ENCODE data around the gene PLAAT2.

Gene PLAAT2

DNA sequence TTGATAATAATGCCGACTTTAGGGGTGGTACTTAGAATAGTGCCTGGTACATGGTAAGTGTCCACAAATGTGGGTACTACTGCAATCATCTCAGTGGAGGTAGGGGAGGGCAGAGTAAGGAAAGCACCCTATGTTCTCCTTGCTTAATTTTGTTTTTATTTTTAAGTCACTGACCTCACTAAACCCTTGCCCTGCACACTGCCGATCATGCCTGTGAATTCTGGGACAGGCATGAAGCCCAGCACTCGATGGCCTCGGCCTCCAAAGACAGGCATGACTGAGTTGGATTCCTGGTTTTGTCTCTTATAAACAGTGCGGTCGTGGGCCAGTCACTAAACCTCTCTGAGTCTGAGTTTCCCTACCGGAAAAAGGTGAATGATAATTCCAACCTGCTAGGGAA, 50.4 kb downstream of the PLAAT2 start:
- no peak for DNase-seq

DNA sequence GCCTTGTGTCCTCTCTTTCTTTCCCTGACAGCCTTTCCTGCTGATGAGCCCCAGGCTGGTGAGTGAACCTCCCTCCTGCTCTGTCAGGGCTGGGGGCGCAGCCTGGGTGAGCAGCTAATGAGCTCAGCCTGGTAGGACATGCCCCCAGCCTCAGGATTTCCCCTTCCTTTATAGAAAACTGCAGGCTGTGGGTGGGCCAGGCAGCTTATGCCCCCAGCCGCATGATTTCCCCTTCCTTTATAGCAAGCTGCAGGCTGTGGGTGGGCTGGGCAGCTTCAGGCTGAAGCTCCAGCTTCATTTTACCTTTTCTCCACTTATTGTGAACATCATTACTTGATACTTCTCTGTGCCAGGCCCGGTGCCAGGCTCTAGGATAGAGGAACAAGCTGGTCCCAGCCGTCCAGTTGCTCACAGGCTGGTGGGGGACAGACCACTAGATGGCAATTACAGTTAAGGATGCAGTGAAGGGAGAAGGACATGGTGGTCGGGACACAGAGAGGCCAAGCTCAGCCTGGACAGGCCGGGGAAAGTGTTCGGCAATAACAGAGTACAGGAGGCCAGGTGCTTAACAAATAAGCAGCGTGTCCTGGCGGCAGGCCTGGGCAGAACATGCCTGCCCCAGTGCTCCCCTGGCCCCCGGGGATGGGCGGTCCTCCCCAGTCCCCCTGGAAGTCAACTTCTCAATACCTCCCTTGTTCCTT, 52.0 kb downstream of the PLAAT2 start:
- DNase-seq = no peak

DNA sequence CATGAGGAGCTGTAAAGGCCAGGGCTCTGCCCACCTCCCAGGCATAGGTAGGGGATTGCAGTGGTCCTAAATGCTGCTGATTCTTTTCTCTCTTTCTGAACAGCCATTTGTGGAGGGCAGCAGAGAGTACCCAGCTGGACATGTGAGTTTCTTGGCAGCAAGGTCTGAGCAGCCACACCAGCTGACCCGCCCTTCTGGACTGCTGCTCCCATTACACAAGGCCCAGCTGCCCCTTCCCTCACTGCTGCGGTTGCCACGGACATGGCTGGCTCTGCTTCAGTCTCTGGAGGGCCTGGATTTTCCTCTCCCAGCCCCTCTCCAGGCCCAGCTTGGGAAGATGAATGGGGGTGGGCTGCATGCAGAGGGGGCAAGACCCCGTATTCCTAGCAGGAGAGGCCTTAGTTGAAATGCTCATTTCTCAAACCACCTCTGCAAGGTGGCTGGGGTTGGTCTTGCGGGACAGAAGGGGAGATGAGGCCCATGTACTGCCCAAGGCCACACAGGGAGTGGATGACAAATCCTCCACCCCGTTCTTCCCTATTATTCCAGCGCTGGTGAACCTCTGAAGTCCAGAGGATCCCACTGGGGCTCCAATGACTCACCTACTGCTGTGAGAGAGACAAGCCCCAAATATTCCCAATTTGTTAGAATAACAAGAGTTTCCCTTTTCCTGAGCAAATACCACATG, 52.7 kb downstream of the PLAAT2 start:
- DNase-seq = peak; percentile 88

DNA sequence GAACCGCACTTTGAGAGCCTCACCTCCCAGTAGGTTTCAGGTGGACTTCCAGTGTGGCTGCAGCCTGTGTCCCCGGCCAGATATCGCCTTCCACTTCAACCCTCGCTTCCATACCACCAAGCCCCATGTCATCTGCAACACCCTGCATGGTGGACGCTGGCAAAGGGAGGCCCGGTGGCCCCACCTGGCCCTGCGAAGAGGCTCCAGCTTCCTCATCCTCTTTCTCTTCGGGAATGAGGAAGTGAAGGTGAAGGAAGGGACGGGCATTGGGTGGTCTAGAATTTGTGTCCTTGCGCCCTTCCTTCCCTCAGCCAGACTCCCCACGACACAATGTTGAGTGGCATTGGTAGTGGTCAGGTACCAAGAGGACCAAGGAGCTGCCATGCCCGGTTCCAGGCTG, 54.4 kb downstream of the PLAAT2 start:
- no peak for DNase-seq

DNA sequence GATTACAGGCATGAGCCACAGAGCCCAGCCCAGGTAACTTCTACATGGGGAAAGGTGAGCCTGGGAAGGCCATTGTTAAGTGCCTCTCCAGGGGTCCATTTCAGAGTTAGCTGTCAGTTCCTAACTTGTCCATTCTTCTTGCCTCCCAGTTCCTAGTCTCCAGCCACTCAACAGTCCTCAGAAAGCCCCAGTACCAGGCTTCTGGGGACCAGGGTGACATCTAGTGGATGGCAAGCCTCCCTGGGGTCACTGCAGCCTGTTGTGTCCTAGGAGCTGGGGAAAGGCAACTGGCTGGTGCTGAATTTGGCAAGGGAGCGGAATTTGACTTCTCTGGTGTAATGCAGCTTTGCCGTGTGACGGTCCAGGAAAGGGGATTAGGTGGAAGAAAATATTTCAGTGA, 55.2 kb downstream of the PLAAT2 start:
- DNase-seq = peak; percentile 36

DNA sequence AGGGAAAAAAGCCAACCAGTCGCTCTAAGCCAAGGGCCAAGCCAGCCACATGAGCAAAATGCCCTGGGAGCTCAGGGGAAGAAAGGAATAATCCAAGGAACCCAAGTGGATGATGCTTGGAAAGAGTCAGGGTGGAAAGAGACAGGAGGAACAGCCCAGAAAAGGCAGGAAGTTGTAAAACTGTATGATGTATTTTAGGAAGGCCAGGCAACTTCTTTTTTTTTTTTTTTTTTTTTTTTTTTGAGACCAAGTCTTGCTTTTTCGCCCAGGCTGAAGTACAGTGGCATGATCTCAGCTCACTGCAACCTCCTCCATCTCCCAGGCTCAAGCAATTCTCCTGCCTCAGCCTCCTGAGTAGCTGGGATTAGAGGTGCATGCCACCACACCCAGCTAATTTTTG, 55.7 kb downstream of the PLAAT2 start:
- no peak for DNase-seq

DNA sequence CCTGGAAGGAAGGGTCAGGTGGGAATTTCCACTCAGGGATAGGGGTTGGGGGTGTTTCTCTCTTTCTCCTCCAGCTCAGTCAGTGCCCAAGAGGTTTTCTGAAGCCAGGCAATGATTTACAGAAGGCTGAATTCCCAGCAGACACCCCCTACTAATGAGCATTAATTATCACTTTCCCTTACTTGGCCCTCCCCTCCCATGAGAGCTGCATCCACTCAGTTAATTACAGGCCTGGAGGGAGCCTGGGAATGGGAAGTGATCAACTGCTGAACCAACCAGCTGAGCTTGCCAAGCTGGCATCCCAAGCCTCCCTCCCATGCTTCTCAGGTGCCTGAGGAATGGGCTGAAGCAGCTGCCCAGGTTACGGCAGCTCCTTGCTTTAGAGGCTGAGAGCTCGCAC, 56.3 kb downstream of the PLAAT2 start:
- no peak for DNase-seq

DNA sequence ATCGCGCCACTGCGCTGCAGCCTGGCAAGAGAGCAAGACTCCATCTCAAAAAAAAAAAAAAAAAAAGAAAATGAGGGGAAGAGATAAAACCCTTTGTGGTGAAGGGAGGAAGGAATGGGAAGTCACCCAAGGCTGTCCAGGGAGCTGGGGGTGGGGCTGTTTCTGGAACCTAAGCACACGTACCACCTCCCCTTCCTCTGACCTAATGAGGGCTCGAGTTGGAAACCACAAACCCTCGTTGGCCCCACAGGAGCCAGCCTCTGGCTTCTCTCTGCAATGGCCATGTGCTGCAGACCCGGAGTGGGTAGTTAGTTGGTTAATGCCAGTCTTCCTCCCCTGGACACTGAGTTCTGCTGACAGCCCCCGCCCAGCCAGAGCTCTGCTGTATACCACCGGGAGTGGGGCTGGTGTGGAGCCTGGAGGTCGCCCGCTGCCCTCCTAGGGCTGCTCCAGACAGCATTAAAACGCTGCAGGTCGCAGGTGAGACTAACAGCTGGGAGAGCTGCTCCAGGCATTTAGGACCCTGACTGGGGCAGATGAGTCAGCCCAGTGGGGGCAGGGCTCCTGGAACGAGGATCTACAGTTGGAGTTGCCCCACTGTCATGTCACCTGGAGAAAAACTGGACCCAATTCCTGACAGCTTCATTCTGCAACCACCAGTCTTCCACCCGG, 57.2 kb downstream of the PLAAT2 start, which contains the start of gene LGALS12:
LGALS12 (plus strand) TSS at position 228 of the 672 bp plus-strand sequence; CDS start at position 603, 375 bp downstream.
- DNase-seq = no peak

DNA sequence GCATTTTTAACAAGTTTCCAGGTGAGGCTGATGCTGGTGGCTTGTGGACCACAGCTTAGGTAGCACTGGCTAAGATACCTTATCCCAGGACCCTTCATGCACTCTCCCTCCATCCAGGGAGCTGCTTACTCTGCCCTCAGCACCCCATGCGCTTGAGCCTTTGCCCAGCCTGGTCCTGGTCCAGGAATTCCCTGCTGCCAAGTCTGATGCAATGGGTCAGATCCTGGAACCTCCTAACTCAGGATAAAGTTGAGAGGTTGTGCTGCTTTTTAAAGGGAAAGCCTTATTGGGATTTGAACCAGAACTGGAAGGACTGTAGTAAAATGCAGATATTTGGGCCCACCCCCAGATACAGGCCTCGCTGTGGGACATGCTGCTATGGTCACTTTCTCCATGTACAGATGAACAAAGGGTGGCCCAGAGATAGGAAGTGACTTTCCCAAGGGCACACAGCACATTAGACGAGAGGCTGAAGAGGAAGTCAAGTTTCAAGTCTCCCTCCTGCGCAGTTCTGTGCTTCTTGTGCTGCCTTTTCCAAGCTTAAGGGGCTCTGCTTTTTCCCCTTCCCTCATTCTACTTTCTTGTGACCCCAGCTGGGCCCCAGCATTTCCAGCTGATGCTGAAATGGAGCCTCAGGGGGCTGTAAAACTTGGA, 58.1 kb downstream of the PLAAT2 start:
- DNase-seq = no peak

DNA sequence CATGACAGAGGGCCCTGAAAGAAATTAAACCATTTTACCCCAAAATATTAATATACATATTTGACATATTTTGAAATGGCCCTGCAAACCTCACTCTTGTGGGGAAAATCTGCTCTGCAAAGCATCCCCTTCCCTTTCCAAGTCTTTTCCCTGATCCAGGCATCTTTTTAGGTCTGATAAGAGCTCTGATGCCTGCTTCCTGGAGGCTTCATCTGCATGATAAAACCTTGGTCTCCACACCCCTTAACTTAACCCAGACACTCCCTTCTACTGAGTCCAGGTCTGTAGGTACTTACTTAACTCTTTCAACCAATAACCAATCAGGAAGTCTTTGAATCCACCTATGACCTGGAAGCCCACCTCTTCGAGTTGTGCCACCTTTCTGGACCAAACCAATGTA, 59.1 kb downstream of the PLAAT2 start:
- DNase-seq = no peak

DNA sequence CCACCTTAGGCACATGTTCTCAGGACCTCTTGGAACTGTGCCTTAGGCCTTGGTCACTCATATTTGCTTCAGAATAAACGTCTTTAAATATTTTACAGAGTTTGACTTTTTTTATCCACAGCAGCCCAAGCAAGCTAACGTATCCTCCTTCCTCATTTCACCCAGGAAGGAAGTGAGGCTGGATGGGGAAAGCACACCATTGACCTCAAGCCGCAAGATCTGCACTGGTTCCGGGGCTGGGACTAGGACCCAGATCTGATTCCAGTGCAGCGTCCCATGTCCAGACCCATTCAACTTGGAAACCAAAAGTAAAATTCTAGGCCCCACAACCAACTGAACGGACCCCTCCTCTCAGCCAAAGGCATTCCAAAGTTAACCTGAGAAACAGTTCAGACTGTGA, 59.7 kb downstream of the PLAAT2 start:
- no peak for DNase-seq
